Measurements from ENCODE around the gene TEX30. TPM values are rescaled to one million over a fixed set of nuclear protein-coding genes. Genes with fewer than 3 reads are reported as not detected.
A peak's percentile ranks its signal among the peaks of the same experiment; 100 is the strongest.

The TEX30 gene
- total RNA-seq, 6 experiments from 2014 or later, result 9.4 to 21.4 (median 14.7) TPM

- H3K27ac ChIP-seq, result no peak overlapping the region
- WGBS (ENCODE audit: insufficient coverage, low coverage, low lambda C conversion rate, missing lambda C conversion rate), result 63% methylated on average over 2 of the region's 2 CpGs
- H3K27me3 ChIP-seq, result no peaks in the 10 kb centered on the region
- no peaks in the 10 kb centered on the region for H3K9me3 ChIP-seq
- DNase-seq (no peak), ATAC-seq (no peak)
- intact Hi-C loops (cut with DNase I), result no loop called here
- no peaks in the 10 kb centered on the region for H3K36me3 ChIP-seq
- no peak overlapping the region for H3K4me3 ChIP-seq
- peaks cover 0 to 13% (median 3%) of the 10 kb centered on the region in 4 donors for H3K4me1 ChIP-seq
- TF ChIP-seq CTCF (IDR thresholded peaks at IDR 0.05), result no peak
Observed at GRCh38 chr13:102776271-102776670, 2.7 kb upstream of the TEX30 start.

- Histone ChIP-seq H3K36me3 (no peaks in the 10 kb centered on the region), H3K4me1 (peaks cover 0 to 20% (median 6%) of the 10 kb centered on the region in 4 donors), H3K4me3 (no peak overlapping the region), H3K27ac (no peak overlapping the region), H3K9me3 (no peaks in the 10 kb centered on the region), H3K27me3 (no peaks in the 10 kb centered on the region)
- TF ChIP-seq CTCF (IDR thresholded peaks at IDR 0.05), result no peak
- TF ChIP-seq POLR2A (IDR thresholded peaks at IDR 0.05), result no peak
- 87% methylated on average over 14 of the region's 14 CpGs for WGBS (ENCODE audit: insufficient coverage, low coverage, low lambda C conversion rate, missing lambda C conversion rate)
- intact Hi-C loops (cut with DNase I), result no loop called here
- DNase-seq (no peak), ATAC-seq (no peak)
Observed at GRCh38 chr13:102774591-102775520, 1.3 kb upstream of the TEX30 start.

GRCh38 chr13:102774214-102774568, 605 bp upstream of the TEX30 start:
- TF ChIP-seq CTCF (IDR thresholded peaks at IDR 0.05), result no peak
- TF ChIP-seq POLR2A (IDR thresholded peaks at IDR 0.05), result no peak
- intact Hi-C loops (cut with DNase I), result no loop called here
- DNase-seq (peak in 2 of 3 donors; percentile 30 to 63), ATAC-seq (peak in 2 of 4 donors; percentile 1 to 14)
- H3K4me3 ChIP-seq, result peak overlapping the region in 2 of 3 donors; percentile 77 to 82
- peak overlapping the region in 2 of 3 donors; percentile 87 to 94 for H3K27ac ChIP-seq
- peaks cover 0 to 21% (median 6%) of the 10 kb centered on the region in 4 donors for H3K4me1 ChIP-seq
- H3K27me3 ChIP-seq, result no peaks in the 10 kb centered on the region
- no peaks in the 10 kb centered on the region for H3K9me3 ChIP-seq
- no peaks in the 10 kb centered on the region for H3K36me3 ChIP-seq
- WGBS (ENCODE audit: insufficient coverage, low coverage, low lambda C conversion rate, missing lambda C conversion rate), result 77% methylated on average over 15 of the region's 27 CpGs

- peak overlapping the region in 1 of 3 donors; percentile 82 for H3K4me3 ChIP-seq
- H3K27ac ChIP-seq, result peak overlapping the region in 2 of 3 donors; percentile 87 to 94
- no peaks in the 10 kb centered on the region for H3K9me3 ChIP-seq
- no peaks in the 10 kb centered on the region for H3K36me3 ChIP-seq
- H3K4me1 ChIP-seq, result peaks cover 0 to 21% (median 6%) of the 10 kb centered on the region in 4 donors
- H3K27me3 ChIP-seq, result no peaks in the 10 kb centered on the region
- TF ChIP-seq POLR2A (IDR thresholded peaks at IDR 0.05) (no peak), CTCF (IDR thresholded peaks at IDR 0.05) (no peak)
- intact Hi-C loops (cut with DNase I), result no loop called here
- no peak for DNase-seq
- 59% methylated on average over 16 of the region's 16 CpGs for WGBS (ENCODE audit: insufficient coverage, low coverage, low lambda C conversion rate, missing lambda C conversion rate)
- ATAC-seq, result no peak
Observed at GRCh38 chr13:102772042-102772425, 1.6 kb downstream of the TEX30 start.

Measured in right lobe of liver (tissue), 6 donors.